PC-3 (cell line): ENCODE data around the gene CHIA.

ENCODE experiments used
- CTCF ChIP-seq: fragments of 300-600 bp; sonication (generic); conservative IDR thresholded peaks from 2 replicates; pipeline ENCODE4 v1.5.1; 2017; ENCODE audit warnings: antibody characterized with exemption, low read depth, mild to moderate bottlenecking, low read length
- EZH2phosphoT487 ChIP-seq: fragments of 300-600 bp; sonication (generic); IDR thresholded peaks from 2 replicates; pipeline ENCODE4 v1.6.1; 2018; ENCODE audit warnings: mild to moderate bottlenecking, antibody characterized with exemption, low read length, borderline replicate concordance

GRCh38 chr1:111332190-111332589, 41.5 kb downstream of the CHIA start:
- no peak for TF ChIP-seq EZH2phosphoT487
- TF ChIP-seq CTCF: no peak
